Measurements from ENCODE around the gene CUX1. TPM values are rescaled to one million over a fixed set of nuclear protein-coding genes. Genes with fewer than 3 reads are reported as not detected.

CUX1 gene
- total RNA-seq, 2 donors from 2014 or later = 24.7 to 26.2 TPM

GRCh38 chr7:102203218-102203617 is 385.8 kb downstream of the CUX1 start:
- Mint-ChIP-seq H3K9me3 (no peaks in the 10 kb centered on the region), H3K4me1 (ENCODE audit: low read depth) (no peaks in the 10 kb centered on the region), H3K27me3 (ENCODE audit: low read depth) (no peaks in the 10 kb centered on the region), H3K36me3 (ENCODE audit: insufficient read depth in 2 of 2) (no peaks in the 10 kb centered on the region), H3K4me3 (no peak overlapping the region), H3K27ac (no peak overlapping the region)
- no peak for DNase-seq
- no peak for ATAC-seq (replicated peaks in 1 of 2)

DNA sequence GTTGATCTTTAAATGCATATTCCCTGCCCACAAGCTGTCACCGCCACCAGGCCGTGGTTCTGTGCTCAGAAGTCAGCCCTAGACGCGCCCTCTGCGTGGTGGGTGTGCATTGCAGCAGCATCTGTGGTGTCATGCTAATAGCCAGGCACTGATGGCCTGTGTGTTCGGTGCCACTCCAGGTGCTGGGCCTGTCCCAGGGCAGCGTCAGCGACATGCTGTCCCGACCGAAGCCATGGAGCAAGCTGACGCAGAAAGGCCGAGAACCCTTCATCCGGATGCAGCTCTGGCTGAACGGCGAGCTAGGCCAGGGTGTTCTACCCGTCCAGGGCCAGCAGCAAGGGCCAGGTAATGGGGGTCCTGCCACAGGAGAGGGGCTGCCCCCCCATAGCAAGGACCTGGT is 386.8 kb downstream of the CUX1 start:
- ATAC-seq (replicated peaks in 1 of 2) = no peak

GRCh38 chr7:102205915-102206314 is 388.5 kb downstream of the CUX1 start:
- no peaks in the 10 kb centered on the region for H3K4me1 Mint-ChIP-seq (ENCODE audit: low read depth)
- H3K27ac Mint-ChIP-seq = no peak overlapping the region
- DNase-seq = no peak
- H3K9me3 Mint-ChIP-seq = no peaks in the 10 kb centered on the region
- H3K27me3 Mint-ChIP-seq (ENCODE audit: low read depth) = no peaks in the 10 kb centered on the region
- ATAC-seq (replicated peaks in 1 of 2) = no peak
- no peak overlapping the region for H3K4me3 Mint-ChIP-seq
- H3K36me3 Mint-ChIP-seq (ENCODE audit: insufficient read depth in 2 of 2) = peaks cover 0 to 1% of the 10 kb centered on the region in 2 donors

More for the DNA sequence above, 386.8 kb downstream of the CUX1 start:
- Mint-ChIP-seq H3K36me3 (ENCODE audit: insufficient read depth in 2 of 2) (no peaks in the 10 kb centered on the region), H3K4me3 (no peak overlapping the region), H3K9me3 (no peaks in the 10 kb centered on the region), H3K27me3 (ENCODE audit: low read depth) (no peaks in the 10 kb centered on the region), H3K4me1 (ENCODE audit: low read depth) (no peaks in the 10 kb centered on the region), H3K27ac (no peak overlapping the region)
- DNase-seq = no peak

DNA sequence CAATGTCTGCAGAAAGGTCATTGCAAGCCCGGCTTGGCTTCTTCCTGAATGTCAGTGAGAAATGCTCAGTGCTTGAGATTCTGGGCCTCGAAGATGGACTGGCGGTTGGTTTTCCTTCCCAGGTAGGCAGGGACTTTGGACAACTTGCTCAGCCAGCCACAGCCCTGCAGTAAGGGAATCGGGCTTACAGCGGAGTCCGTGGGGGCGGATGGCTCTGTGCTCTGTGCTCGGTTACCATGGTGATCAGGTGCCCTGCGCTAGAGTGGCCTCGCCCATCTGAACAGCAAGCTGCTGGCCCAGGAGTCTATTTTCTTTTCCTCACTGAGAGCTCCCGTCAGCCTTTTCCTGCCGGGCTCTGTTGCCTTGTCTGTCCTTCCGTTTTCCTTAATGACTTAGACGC is 391.4 kb downstream of the CUX1 start:
- Mint-ChIP-seq H3K9me3 (no peaks in the 10 kb centered on the region), H3K36me3 (ENCODE audit: insufficient read depth in 2 of 2) (peaks cover 0 to 3% of the 10 kb centered on the region in 2 donors), H3K4me1 (ENCODE audit: low read depth) (no peaks in the 10 kb centered on the region), H3K27me3 (ENCODE audit: low read depth) (no peaks in the 10 kb centered on the region), H3K27ac (no peak overlapping the region), H3K4me3 (no peak overlapping the region)
- no peak for ATAC-seq (replicated peaks in 1 of 2)
- no peak for DNase-seq

- H3K9me3 Mint-ChIP-seq = no peaks in the 10 kb centered on the region
- no peaks in the 10 kb centered on the region for H3K27me3 Mint-ChIP-seq (ENCODE audit: low read depth)
- H3K4me3 Mint-ChIP-seq = no peak overlapping the region
- H3K27ac Mint-ChIP-seq = no peak overlapping the region
- ATAC-seq (replicated peaks in 1 of 2) (no peak), DNase-seq (no peak)
- peaks cover 0 to 3% of the 10 kb centered on the region in 2 donors for H3K36me3 Mint-ChIP-seq (ENCODE audit: insufficient read depth in 2 of 2)
- no peaks in the 10 kb centered on the region for H3K4me1 Mint-ChIP-seq (ENCODE audit: low read depth)
Measured at GRCh38 chr7:102210787-102211186, 393.4 kb downstream of the CUX1 start.

- no peaks in the 10 kb centered on the region for H3K27me3 Mint-ChIP-seq (ENCODE audit: low read depth)
- no peaks in the 10 kb centered on the region for H3K9me3 Mint-ChIP-seq
- H3K27ac Mint-ChIP-seq = no peak overlapping the region
- DNase-seq (no peak), ATAC-seq (replicated peaks in 1 of 2) (no peak)
- peaks cover 3 to 5% of the 10 kb centered on the region in 2 donors for H3K36me3 Mint-ChIP-seq (ENCODE audit: insufficient read depth in 2 of 2)
- H3K4me1 Mint-ChIP-seq (ENCODE audit: low read depth) = no peaks in the 10 kb centered on the region
- H3K4me3 Mint-ChIP-seq = no peak overlapping the region
Measured at GRCh38 chr7:102211590-102212550, 394.4 kb downstream of the CUX1 start.

DNA sequence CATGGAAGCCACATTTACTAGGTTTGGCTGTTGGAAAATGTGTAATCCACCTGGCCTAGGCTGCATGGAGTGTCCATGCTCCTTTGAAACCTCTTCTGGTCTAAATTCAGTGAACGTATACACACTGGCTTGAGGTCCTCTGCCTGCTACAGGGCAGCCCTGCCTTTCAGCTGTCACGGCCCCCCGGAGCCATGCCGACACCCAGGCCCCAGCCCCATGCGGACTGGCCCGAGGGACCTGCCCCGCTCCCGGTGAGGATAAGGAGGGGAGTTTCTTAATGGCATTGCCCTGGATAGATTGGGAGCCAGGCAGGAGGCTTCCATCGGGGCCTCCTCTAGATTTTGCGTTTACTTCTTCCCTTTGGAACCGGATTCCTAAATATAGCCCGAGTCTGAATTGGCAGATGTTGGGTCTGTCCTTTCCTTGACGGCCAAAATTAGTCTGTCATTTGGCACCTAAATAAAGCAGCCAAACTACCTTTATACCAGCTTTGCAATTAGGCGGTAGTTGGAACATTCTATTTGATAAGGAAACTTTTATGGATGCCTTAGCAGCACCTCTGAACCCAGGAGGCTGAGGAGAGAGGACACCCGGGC is 397.1 kb downstream of the CUX1 start:
- no peak for DNase-seq
- Mint-ChIP-seq H3K27me3 (ENCODE audit: low read depth) (no peaks in the 10 kb centered on the region), H3K36me3 (ENCODE audit: insufficient read depth in 2 of 2) (peaks cover 3 to 5% of the 10 kb centered on the region in 2 donors), H3K27ac (no peak overlapping the region), H3K9me3 (no peaks in the 10 kb centered on the region), H3K4me3 (no peak overlapping the region), H3K4me1 (ENCODE audit: low read depth) (no peaks in the 10 kb centered on the region)
- no peak for ATAC-seq (replicated peaks in 1 of 2)

GRCh38 chr7:102215256-102215655 is 397.8 kb downstream of the CUX1 start:
- no peak overlapping the region for H3K4me3 Mint-ChIP-seq
- H3K27me3 Mint-ChIP-seq (ENCODE audit: low read depth) = no peaks in the 10 kb centered on the region
- H3K4me1 Mint-ChIP-seq (ENCODE audit: low read depth) = no peaks in the 10 kb centered on the region
- ATAC-seq (replicated peaks in 1 of 2) (no peak), DNase-seq (no peak)
- no peak overlapping the region for H3K27ac Mint-ChIP-seq
- H3K36me3 Mint-ChIP-seq (ENCODE audit: insufficient read depth in 2 of 2) = peaks cover 3 to 4% of the 10 kb centered on the region in 2 donors
- no peaks in the 10 kb centered on the region for H3K9me3 Mint-ChIP-seq

GRCh38 chr7:102215711-102216110 is 398.3 kb downstream of the CUX1 start:
- Mint-ChIP-seq H3K4me1 (ENCODE audit: low read depth) (no peaks in the 10 kb centered on the region), H3K4me3 (no peak overlapping the region), H3K36me3 (ENCODE audit: insufficient read depth in 2 of 2) (peaks cover 3 to 4% of the 10 kb centered on the region in 2 donors), H3K27ac (no peak overlapping the region), H3K27me3 (ENCODE audit: low read depth) (no peaks in the 10 kb centered on the region), H3K9me3 (no peaks in the 10 kb centered on the region)
- DNase-seq (no peak), ATAC-seq (replicated peaks in 1 of 2) (no peak)

- H3K4me1 Mint-ChIP-seq (ENCODE audit: low read depth) = no peaks in the 10 kb centered on the region
- peaks cover 3 to 4% of the 10 kb centered on the region in 2 donors for H3K36me3 Mint-ChIP-seq (ENCODE audit: insufficient read depth in 2 of 2)
Measured at GRCh38 chr7:102216573-102217314, 399.3 kb downstream of the CUX1 start.

DNA sequence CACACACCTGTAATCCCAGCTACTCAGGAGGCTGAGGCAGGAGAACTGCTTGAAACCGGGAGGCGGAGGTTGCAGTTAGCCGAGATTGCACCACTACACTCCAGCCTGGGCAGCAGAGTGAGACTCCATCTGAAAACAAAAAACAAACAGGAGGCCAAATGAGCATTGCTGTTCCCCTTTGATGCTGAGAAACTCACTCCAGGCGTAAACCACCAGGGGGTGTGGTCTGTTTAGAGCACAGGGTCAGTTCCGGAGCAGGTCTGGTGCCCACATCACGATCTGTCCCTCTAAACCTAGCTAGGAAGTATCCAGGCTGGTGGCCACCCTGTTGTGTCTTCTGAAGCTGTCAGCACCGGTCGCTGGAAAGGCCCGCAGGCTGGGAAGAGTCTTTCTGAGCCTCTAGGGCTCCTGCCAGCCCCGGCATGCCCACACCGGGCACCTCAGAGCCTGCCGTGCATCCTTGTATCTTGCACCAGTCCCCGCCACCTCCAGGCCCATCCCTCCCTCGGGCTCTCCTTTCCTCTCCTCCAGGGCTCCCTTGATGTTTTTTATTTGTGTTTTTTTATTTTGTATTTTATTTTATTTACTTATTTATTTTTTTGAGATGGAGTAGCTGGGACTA is 402.9 kb downstream of the CUX1 start:
- ATAC-seq (replicated peaks in 1 of 2) = no peak
- Mint-ChIP-seq H3K36me3 (ENCODE audit: insufficient read depth in 2 of 2) (peaks cover 2 to 3% of the 10 kb centered on the region in 2 donors), H3K27ac (no peak overlapping the region)

More at GRCh38 chr7:102216573-102217314, 399.3 kb downstream of the CUX1 start:
- H3K27ac Mint-ChIP-seq = no peak overlapping the region
- DNase-seq (no peak), ATAC-seq (replicated peaks in 1 of 2) (no peak)
- no peaks in the 10 kb centered on the region for H3K9me3 Mint-ChIP-seq
- no peak overlapping the region for H3K4me3 Mint-ChIP-seq
- no peaks in the 10 kb centered on the region for H3K27me3 Mint-ChIP-seq (ENCODE audit: low read depth)

DNA sequence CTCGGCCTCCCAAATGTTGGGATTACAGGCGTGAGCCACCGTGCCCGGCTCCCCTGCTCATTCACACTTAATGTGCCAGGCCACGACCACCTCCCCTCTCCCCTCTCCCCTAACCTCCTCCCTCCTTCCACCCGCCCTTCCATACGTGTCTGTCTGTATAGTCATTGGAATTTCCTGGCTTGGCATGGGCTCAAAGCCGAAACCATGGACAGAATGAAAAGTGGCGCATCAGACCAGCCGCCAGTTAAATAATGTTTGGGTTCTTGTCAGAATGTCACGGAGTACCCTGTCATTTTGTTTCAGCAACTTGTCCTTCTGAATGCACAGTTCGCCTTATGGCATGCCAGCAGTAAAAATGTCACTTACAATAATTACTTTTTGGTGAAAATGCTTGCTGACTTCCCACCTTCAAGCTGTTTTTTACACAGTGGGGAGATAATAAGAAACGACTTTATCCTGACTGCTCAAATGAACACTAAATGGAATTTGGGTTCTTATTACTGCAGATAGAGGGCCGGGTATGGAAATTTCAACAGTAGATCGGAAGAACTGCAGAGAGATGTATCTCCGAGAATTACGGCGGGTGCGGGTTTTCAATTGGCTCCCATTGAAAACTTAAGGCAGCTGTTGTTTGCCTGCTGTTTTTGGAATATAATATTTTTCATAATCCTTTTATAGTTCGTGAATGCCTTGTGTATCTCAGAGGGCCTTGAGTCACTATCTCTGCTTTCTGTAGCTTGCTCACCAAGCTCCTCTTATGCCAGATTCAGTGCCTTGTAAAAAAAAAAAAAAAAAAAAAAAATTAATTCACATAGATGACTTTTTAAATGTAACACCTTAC is 403.8 kb downstream of the CUX1 start:
- ATAC-seq (replicated peaks in 1 of 2) (no peak), DNase-seq (no peak)
- H3K4me3 Mint-ChIP-seq = no peak overlapping the region
- H3K27me3 Mint-ChIP-seq (ENCODE audit: low read depth) = no peaks in the 10 kb centered on the region
- H3K36me3 Mint-ChIP-seq (ENCODE audit: insufficient read depth in 2 of 2) = peaks cover 2 to 3% of the 10 kb centered on the region in 2 donors
- no peak overlapping the region for H3K27ac Mint-ChIP-seq
- H3K4me1 Mint-ChIP-seq (ENCODE audit: low read depth) = no peaks in the 10 kb centered on the region
- no peaks in the 10 kb centered on the region for H3K9me3 Mint-ChIP-seq

More for the DNA sequence above, 402.9 kb downstream of the CUX1 start:
- no peaks in the 10 kb centered on the region for H3K4me1 Mint-ChIP-seq (ENCODE audit: low read depth)
- no peaks in the 10 kb centered on the region for H3K9me3 Mint-ChIP-seq
- H3K27me3 Mint-ChIP-seq (ENCODE audit: low read depth) = no peaks in the 10 kb centered on the region
- no peak for DNase-seq
- no peak overlapping the region for H3K4me3 Mint-ChIP-seq
